Large intestine (tissue), 3 donors: Measurements from ENCODE around the gene BTBD17. TPM values are rescaled to one million over a fixed set of nuclear protein-coding genes. Genes with fewer than 3 reads are reported as not detected.

Source experiments
- DNase-seq, 2 donors: peaks; one replicate each; pipeline versions ENCODE4 v3.0.0 to v3.0.0-alpha.2; 2013
- H3K27ac ChIP-seq: one replicate; pipeline ENCODE4 v1.5.1; 2013; ENCODE audit warnings: low read length
- H3K27me3 ChIP-seq: 2 replicates; pipeline ENCODE4 v1.6.1; 2013; ENCODE audit warnings: low read length; ENCODE audit not compliant: control insufficient read depth, insufficient read depth
- H3K36me3 ChIP-seq: 2 replicates; pipeline ENCODE4 v1.6.1; 2013; ENCODE audit warnings: low read length; ENCODE audit not compliant: control insufficient read depth, insufficient read depth
- H3K4me1 ChIP-seq: one replicate; pipeline ENCODE4 v1.6.1; 2013; ENCODE audit warnings: low read length; ENCODE audit not compliant: control insufficient read depth, insufficient read depth
- H3K4me3 ChIP-seq: one replicate; pipeline ENCODE4 v1.5.1; 2013; ENCODE audit warnings: low read length
- H3K9me3 ChIP-seq: one replicate; pipeline ENCODE4 v1.6.1; 2013; ENCODE audit warnings: mild to moderate bottlenecking, low read depth, low read length, moderate library complexity; ENCODE audit not compliant: control insufficient read depth
- WGBS: methylation state at CpG from one replicate; pipeline ENCODE4 v1.1.5; 2013; ENCODE audit warnings: low lambda C conversion rate; ENCODE audit not compliant: insufficient coverage; 5-methylcytosine and 5-hydroxymethylcytosine counted together
- polyA plus RNA-seq: library from polyadenylated mRNA; unstranded; fragments of 120-200 nt; gene quantifications from one replicate; pipeline ENCODE4 v1.2.1, GENCODE V29; 2013

The BTBD17 gene
- polyA plus RNA-seq, 1 donor = 1.1 TPM

- Histone ChIP-seq H3K27me3 (no peaks in the 10 kb centered on the region), H3K27ac (no peak overlapping the region), H3K9me3 (no peaks in the 10 kb centered on the region), H3K4me3 (no peak overlapping the region), H3K36me3 (no peaks in the 10 kb centered on the region), H3K4me1 (peaks cover 10% of the 10 kb centered on the region)
- WGBS = no CpG with 5 or more reads among the region's 17 CpGs
- no peak for DNase-seq
Observed at GRCh38 chr17:74387365-74388218, 25.9 kb upstream of the BTBD17 start.

- 0% methylated on average over 1 of the region's 8 CpGs for WGBS
- Histone ChIP-seq H3K4me3 (no peak overlapping the region), H3K4me1 (peaks cover 10% of the 10 kb centered on the region), H3K9me3 (no peaks in the 10 kb centered on the region), H3K27me3 (no peaks in the 10 kb centered on the region), H3K27ac (peak overlapping the region; percentile 34), H3K36me3 (no peaks in the 10 kb centered on the region)
- peak; percentile 75 to 87 for DNase-seq
Observed at GRCh38 chr17:74386386-74386785, 24.7 kb upstream of the BTBD17 start.

- H3K36me3 ChIP-seq = no peaks in the 10 kb centered on the region
- no peaks in the 10 kb centered on the region for H3K9me3 ChIP-seq
- H3K4me3 ChIP-seq = no peak overlapping the region
- WGBS = 80% methylated on average over 1 of the region's 3 CpGs
- H3K4me1 ChIP-seq = peaks cover 18% of the 10 kb centered on the region
- no peak for DNase-seq
- H3K27ac ChIP-seq = no peak overlapping the region
- H3K27me3 ChIP-seq = no peaks in the 10 kb centered on the region
Observed at GRCh38 chr17:74385201-74385600, 23.5 kb upstream of the BTBD17 start.

GRCh38 chr17:74383141-74383540 lies 21.5 kb upstream of the BTBD17 start:
- DNase-seq = no peak
- Histone ChIP-seq H3K27me3 (no peaks in the 10 kb centered on the region), H3K27ac (no peak overlapping the region), H3K4me1 (peaks cover 27% of the 10 kb centered on the region), H3K36me3 (no peaks in the 10 kb centered on the region), H3K4me3 (no peak overlapping the region), H3K9me3 (no peaks in the 10 kb centered on the region)
- no CpG with 5 or more reads among the region's 5 CpGs for WGBS

DNA sequence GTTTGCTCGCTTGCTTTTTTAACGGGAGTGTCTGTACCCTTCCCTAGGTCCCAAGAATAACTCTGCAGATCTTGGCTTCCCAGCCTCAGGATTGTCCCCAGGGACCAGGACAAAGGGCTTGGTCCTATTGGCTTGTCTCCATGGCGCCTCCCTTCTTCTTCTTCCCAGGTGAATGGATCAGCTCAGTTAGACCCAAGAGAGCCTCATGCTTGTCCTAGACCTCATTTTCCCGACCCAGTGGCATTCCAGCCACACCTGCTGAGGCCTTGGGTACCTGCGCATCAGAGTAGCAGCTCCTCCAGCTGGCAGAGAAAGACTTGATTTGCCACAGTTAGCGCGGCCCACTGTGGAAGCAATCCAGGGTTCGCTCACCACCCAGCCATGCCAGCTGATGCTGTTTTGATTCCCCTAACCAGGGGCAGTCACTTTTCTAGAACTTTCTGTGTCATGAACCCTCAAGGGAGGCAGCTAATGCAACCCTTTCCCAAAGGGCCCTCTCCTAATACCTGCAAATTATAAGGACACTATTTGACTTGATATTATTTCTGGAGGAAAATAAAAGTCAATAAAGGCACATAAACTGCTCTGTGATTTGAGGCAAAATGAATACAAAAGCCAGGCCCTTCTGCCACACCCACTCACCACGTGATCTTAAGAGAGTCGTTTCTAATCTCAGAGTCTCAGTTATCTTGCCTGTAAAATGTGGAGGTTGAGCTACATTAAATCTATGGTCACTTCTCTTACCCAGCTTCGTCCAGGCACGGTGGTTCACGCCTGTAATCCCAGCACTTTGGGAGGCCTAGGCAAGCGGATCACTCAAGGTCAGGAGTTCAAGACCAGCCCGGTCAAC lies 19.5 kb upstream of the BTBD17 start:
- H3K27me3 ChIP-seq = no peaks in the 10 kb centered on the region
- peaks cover 19% of the 10 kb centered on the region for H3K4me1 ChIP-seq
- H3K27ac ChIP-seq = peak overlapping the region; percentile 67
- no CpG with 5 or more reads among the region's 15 CpGs for WGBS
- H3K4me3 ChIP-seq = no peak overlapping the region
- no peak for DNase-seq
- no peaks in the 10 kb centered on the region for H3K36me3 ChIP-seq
- H3K9me3 ChIP-seq = no peaks in the 10 kb centered on the region

GRCh38 chr17:74380086-74380958 lies 18.7 kb upstream of the BTBD17 start:
- peak; percentile 66 to 84 for DNase-seq
- Histone ChIP-seq H3K9me3 (no peaks in the 10 kb centered on the region), H3K27me3 (no peaks in the 10 kb centered on the region), H3K4me3 (no peak overlapping the region), H3K27ac (peak overlapping the region; percentile 67), H3K4me1 (peaks cover 18% of the 10 kb centered on the region), H3K36me3 (no peaks in the 10 kb centered on the region)
- WGBS = no CpG with 5 or more reads among the region's 17 CpGs

DNA sequence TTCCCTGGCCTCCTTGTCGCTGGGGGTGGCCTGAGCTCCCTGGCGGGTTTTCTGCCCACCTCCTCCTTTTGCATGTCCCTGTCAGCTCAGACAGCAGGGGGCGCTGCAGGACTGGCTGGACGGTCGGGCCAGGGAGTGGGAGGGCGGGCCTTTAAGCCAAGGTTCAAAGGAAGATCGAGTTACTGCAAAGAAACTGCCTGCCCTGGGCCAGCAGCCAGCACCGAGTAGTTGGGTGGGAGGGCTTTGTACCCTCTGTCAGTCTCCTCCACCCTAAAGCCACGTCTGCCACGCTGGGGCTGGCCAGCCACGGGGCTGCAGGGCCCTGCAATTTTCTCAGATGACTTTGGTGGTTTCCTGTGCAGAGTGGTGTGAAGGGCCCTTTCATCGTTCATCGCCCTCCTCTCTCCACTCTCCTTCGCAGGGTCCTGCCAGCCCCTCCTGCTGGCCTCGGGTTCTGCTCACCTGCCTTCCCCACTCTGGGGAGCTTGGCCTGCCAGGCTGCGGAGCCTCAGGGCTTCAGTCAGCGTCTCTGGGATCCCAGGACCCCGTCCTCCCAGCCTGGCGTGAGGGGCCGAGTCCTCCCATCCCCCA lies 17.9 kb upstream of the BTBD17 start:
- no peak overlapping the region for H3K4me3 ChIP-seq
- H3K27me3 ChIP-seq = no peaks in the 10 kb centered on the region
- no peak overlapping the region for H3K27ac ChIP-seq
- no peaks in the 10 kb centered on the region for H3K36me3 ChIP-seq
- WGBS = no CpG with 5 or more reads among the region's 20 CpGs
- H3K4me1 ChIP-seq = peaks cover 18% of the 10 kb centered on the region
- DNase-seq = peak; percentile 83 to 90
- H3K9me3 ChIP-seq = no peaks in the 10 kb centered on the region

GRCh38 chr17:74374858-74375257 lies 13.2 kb upstream of the BTBD17 start:
- no peak overlapping the region for H3K27ac ChIP-seq
- H3K4me3 ChIP-seq = no peak overlapping the region
- no peak for DNase-seq
- peaks cover 14% of the 10 kb centered on the region for H3K4me1 ChIP-seq
- no peaks in the 10 kb centered on the region for H3K36me3 ChIP-seq
- WGBS = no CpG with 5 or more reads among the region's 3 CpGs
- no peaks in the 10 kb centered on the region for H3K27me3 ChIP-seq
- H3K9me3 ChIP-seq = peaks cover 3% of the 10 kb centered on the region

DNA sequence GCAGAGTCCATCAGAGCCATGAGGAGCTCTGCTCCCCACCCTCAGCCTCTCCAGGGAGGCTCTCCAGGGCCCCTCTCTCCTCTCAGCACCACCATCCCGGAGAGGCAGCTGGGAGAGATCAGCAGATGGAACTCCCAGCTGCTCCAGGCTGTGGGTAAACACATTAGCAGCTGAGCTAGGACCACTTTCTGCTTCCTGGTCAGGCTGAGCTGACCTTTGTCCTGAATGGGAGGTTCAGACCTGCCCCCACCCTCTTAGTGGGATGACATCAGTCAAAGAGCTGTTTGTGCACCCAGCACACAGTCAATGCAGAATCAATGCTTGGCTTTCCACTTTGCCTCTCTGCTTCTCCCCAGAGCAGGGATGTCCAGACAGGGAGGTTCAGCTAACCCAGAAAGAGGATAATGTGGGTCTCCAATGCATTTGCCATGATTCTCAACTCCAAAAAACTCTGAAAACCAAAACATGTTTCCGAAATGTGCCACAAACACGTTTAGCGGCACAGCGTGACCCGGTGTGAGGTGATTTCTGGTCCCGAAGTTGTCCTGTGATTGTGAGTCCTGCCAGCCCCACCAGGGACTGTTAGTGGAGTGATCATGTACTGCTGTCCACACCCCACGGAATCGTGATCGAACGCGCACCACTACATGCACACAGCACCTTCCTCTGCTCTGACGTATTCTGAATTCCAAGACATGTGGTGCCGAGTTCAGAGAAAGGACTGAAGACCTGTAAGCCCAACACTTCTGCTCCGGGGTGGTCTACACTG lies 12.4 kb upstream of the BTBD17 start:
- no peak overlapping the region for H3K4me3 ChIP-seq
- H3K27me3 ChIP-seq = no peaks in the 10 kb centered on the region
- peak overlapping the region; percentile 36 for H3K27ac ChIP-seq
- DNase-seq = peak; percentile 79 to 87
- H3K9me3 ChIP-seq = peaks cover 3% of the 10 kb centered on the region
- peaks cover 8% of the 10 kb centered on the region for H3K4me1 ChIP-seq
- H3K36me3 ChIP-seq = no peaks in the 10 kb centered on the region
- no CpG with 5 or more reads among the region's 15 CpGs for WGBS
